Left lung (tissue), 10 donors: ENCODE results near the gene SUSD3. TPM values are rescaled to one million over a fixed set of nuclear protein-coding genes. Genes with fewer than 3 reads are reported as not detected.
A peak's percentile ranks its signal among the peaks of the same experiment; 100 is the strongest.
"Not testable (repeated sequence)": the region's sequence is repeated elsewhere in the genome, so short reads cannot be mapped to it uniquely, and the experiment has no call there.

Source experiments
- ATAC-seq: fragments of 200-7000 bp; cut with Tn5 transposase; one replicate; pipeline ENCODE4 v1.9.1; 2020; ENCODE audit warnings: moderate library complexity
- DNase-seq, 4 donors: peaks; one replicate each; pipeline ENCODE4 v3.0.0-alpha.2; 2013 to 2020
- H3K27ac ChIP-seq, 2 donors: fragments of 200-600 bp; sonication (generic) in 1 of 2; one replicate each; pipeline versions ENCODE4 v1.5.0 to v1.8.0; 2020 to 2021
- H3K27me3 ChIP-seq, 2 donors: fragments of 200-600 bp; sonication (generic) in 1 of 2; one replicate each; pipeline versions ENCODE4 v1.5.0 to v1.8.0; 2020 to 2021
- H3K36me3 ChIP-seq, 2 donors: fragments of 200-600 bp; sonication (generic) in 1 of 2; one replicate each; pipeline versions ENCODE4 v1.5.0 to v1.8.0; 2020 to 2021
- H3K4me1 ChIP-seq, 2 donors: fragments of 200-600 bp; one replicate each; pipeline ENCODE4 v1.8.0; 2021
- H3K4me3 ChIP-seq, 2 donors: fragments of 200-600 bp; sonication (generic) in 1 of 2; one replicate each; pipeline versions ENCODE4 v1.5.0 to v1.8.0; 2020 to 2021; ENCODE audit warnings: mild to moderate bottlenecking in 1 of 2
- H3K9me3 ChIP-seq, 2 donors: fragments of 200-600 bp; sonication (generic) in 1 of 2; one replicate each; pipeline versions ENCODE4 v1.5.0 to v1.8.0; 2020 to 2021
- intact Hi-C, 2 donors: fragments of 100-400 bp; cut with DNase I; formaldehyde crosslinking; loops; one replicate each; pipeline versions ENCODE4 v1.11.2 to v1.14.2; 2022
- polyA plus RNA-seq, 6 donors: library from polyadenylated mRNA; unstranded; fragments of 120-200 nt; gene quantifications; one replicate each; pipeline ENCODE4 v1.2.1, GENCODE V29; 2013; ENCODE audit not compliant: insufficient read length in 6 of 6
- total RNA-seq, 2 donors: library from RNA; stranded (reverse); fragmentation: NEBNext Ultra II Directional; extraction: Animal tissue kit (Norgen Biotek cat#: 25700); gene quantifications; one replicate each; pipeline ENCODE4 v1.2.1, GENCODE V29; 2021
- TF ChIP-seq, protein P1 (sequence below), 2 donors: fragments of 200-600 bp; sonication (generic) in 1 of 2; IDR thresholded peaks; one replicate each; pipeline versions ENCODE4 v1.5.0 to v1.8.0; 2021; ENCODE audit warnings: antibody characterized with exemption in 2 of 2
- donor health status: DM: no; HTN: yes; CAD: no.
- donor health status: DM: no; HTN: no; CAD: no.

The SUSD3 gene
- total and polyA plus RNA-seq, 8 donors, result 2.6 to 12.1 (median 5.3) TPM

DNA sequence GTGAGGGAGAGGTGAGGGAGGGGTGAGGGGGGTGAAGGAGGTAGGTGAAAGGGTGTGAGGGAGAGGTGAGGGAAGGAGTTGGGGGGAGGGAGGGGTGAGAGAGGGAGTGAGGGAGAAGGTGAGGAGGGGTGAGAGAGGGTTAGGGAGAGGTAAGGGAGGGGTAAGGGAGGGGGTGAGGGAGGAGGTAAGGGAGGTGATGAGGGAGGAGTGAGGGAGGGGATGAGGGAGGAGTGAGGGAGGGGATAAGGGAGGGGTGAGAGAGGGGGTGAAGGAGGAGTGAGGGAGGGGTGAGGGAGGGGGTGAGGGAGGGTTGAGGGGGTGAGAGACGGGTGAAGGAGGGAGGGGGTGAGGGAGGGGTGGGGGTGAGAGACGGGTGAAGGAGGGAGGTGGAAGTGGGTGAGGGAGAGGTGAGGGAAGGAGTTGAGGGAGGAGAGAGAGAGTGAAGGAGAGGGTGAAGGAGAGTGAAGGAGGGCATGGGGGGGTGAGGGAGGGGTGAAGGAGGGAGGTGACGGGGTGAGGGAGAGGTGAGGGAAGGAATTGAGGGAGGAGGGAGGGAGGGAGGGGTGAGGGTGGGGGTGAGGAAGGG, 57.1 kb downstream of the SUSD3 start:
- Histone ChIP-seq H3K4me1 (peaks cover 10 to 88% of the 10 kb centered on the region in 2 donors), H3K4me3 (no peak overlapping the region), H3K27me3 (no peaks in the 10 kb centered on the region), H3K36me3 (peaks cover 0 to 36% of the 10 kb centered on the region in 2 donors), H3K9me3 (no peaks in the 10 kb centered on the region), H3K27ac (peak overlapping the region in 1 of 2 donors; percentile 92)
- intact Hi-C loops, result no loop called here
- TF ChIP-seq, protein P1, sequence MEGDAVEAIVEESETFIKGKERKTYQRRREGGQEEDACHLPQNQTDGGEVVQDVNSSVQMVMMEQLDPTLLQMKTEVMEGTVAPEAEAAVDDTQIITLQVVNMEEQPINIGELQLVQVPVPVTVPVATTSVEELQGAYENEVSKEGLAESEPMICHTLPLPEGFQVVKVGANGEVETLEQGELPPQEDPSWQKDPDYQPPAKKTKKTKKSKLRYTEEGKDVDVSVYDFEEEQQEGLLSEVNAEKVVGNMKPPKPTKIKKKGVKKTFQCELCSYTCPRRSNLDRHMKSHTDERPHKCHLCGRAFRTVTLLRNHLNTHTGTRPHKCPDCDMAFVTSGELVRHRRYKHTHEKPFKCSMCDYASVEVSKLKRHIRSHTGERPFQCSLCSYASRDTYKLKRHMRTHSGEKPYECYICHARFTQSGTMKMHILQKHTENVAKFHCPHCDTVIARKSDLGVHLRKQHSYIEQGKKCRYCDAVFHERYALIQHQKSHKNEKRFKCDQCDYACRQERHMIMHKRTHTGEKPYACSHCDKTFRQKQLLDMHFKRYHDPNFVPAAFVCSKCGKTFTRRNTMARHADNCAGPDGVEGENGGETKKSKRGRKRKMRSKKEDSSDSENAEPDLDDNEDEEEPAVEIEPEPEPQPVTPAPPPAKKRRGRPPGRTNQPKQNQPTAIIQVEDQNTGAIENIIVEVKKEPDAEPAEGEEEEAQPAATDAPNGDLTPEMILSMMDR (IDR thresholded peaks at IDR 0.05), result no peak
- ATAC-seq (no peak), DNase-seq (peak in 1 of 4 donors; percentile 31)

DNA sequence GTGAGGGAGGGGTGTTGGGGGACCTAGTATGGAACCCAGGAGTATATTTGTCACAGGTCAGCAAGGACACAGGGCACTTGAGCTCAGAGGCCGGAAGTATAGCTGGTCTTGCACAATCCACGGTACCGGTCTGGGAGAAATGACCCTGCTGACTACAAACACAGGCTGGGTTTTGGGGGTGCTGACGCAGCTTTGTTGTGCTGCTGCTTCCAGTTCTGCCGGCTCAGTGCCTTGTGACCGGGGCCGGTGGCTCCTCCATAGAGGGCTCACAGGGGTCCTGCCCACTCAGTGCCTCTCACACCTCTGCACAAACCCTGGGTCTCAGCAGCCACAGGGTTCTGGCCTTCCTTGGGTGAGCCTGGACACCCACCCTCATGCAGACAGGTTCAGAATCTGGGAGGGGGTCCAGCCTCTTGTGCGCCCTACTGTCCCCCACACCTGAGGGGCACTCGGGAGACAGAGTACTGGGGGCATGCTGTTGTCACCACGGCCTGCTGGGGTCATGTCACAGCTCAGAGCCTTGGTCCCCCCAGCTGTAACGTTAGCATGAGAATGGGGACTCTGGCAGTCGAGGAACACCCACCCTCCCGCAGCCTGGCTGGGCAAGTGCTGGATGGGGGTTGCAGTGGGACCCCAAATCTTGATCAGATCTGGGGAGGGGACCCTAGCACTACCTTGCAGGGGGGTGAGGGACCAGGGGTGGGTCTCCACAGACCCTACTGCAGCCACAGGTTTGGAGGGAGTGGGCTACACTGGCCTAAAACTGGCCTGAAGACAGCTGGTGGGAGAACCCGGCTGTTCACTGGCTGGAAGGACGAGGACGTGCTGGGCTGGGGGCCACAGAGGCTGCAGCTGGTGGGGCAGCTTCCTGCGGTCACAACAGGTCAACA, 57.8 kb downstream of the SUSD3 start:
- intact Hi-C loops, result no loop called here
- TF ChIP-seq, protein P1 (IDR thresholded peaks at IDR 0.05), result no peak
- Histone ChIP-seq H3K27me3 (no peaks in the 10 kb centered on the region), H3K36me3 (peaks cover 0 to 36% of the 10 kb centered on the region in 2 donors), H3K9me3 (no peaks in the 10 kb centered on the region), H3K27ac (peak overlapping the region; percentile 79 to 92), H3K4me1 (peaks cover 10 to 88% of the 10 kb centered on the region in 2 donors), H3K4me3 (no peak overlapping the region)
- peak; percentile 68 for ATAC-seq
- peak in 3 of 4 donors; percentile 81 to 94 (median 94) for DNase-seq

DNA sequence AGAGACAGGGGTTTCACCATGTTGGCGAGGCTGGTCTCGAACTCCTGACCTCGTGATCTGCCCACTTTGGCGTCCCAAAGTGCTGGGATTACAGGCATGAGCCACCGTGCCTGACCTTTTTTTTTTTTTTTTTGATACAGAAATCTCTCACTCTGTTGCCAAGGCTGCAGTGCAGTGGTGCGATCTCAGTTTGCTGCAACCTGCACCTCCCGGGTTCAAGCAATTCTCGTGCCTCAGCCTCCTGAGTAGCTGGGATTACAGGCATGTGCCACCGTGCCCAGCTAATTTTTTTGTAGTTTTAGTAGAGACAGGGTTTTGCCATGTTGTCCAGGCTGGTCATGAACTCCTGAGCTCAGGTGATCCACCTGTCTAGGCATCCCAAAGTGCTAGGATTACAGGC, 59.0 kb downstream of the SUSD3 start:
- H3K9me3 ChIP-seq, H3K27ac ChIP-seq, H3K27me3 ChIP-seq, H3K4me3 ChIP-seq, ATAC-seq, intact Hi-C loops: not testable (repeated sequence)
- peak in 2 of 4 donors; percentile 4 to 26 for DNase-seq
- Histone ChIP-seq H3K36me3 (peaks cover 0 to 36% of the 10 kb centered on the region in 2 donors), H3K4me1 (peaks cover 10 to 88% of the 10 kb centered on the region in 2 donors)

DNA sequence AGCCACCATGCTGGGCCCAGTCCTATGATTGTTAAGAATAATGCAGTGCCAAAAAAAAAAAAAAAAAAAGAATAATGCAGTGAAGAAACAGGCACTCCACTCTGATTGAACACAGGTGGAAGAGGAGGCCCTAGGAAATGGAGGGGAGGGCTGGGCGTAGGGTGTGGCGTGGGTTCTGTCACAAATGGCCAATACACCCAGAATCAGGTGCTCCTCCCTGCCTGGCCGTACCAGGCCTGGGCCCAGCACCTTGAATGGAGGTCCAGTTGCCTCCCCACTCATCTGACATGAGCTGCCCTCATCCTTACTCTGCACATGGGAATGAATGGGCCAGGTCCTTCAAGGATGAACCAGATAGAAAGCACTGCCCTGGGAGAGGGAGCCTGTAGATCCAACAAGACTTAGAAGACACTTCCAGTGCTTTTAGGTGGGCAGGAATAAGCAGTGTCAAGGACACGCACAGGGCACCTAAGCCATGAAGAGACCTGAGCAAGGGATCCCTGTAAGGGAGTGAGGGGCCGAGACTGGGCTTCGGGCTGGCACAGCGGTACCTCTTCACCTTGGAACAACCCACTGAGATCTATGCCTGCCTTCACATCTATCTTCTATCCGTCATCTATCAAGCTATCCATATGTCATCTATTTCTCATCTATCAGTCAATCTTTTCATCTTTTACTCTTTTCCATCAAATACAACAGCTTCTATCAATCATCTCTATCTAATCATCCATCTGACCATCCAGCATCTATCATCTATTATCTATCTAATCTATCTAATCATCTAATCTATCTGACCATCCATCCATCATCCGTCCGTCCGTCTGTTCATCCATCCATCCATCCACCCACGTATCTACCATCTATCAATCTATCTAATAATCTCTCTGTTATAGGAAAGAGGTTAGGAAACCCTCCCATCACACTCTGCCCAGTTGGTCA, 59.7 kb downstream of the SUSD3 start:
- Histone ChIP-seq H3K27ac (peak overlapping the region in 1 of 2 donors; percentile 93), H3K36me3 (peaks cover 0 to 36% of the 10 kb centered on the region in 2 donors)

More for the DNA sequence above, 59.7 kb downstream of the SUSD3 start:
- intact Hi-C loops, result no loop called here
- no peak for ATAC-seq
- peak in 2 of 4 donors; percentile 26 to 49 for DNase-seq
- Histone ChIP-seq H3K9me3 (no peaks in the 10 kb centered on the region), H3K27me3 (no peaks in the 10 kb centered on the region), H3K4me1 (peaks cover 10 to 86% of the 10 kb centered on the region in 2 donors), H3K4me3 (no peak overlapping the region)
- TF ChIP-seq, protein P1 (IDR thresholded peaks at IDR 0.05), result no peak
